Left lobe of liver (tissue), 2 donors: ENCODE measurements around the gene TRIM21. TPM values are rescaled to one million over a fixed set of nuclear protein-coding genes. Genes with fewer than 3 reads are reported as not detected.
"Not testable (repeated sequence)": the region's sequence is repeated elsewhere in the genome, so short reads cannot be mapped to it uniquely, and the experiment has no call there.

ENCODE experiments used
- ATAC-seq: fragments of 200-7000 bp; cut with Tn5 transposase; one replicate; pipeline ENCODE4 v1.9.1; 2020; ENCODE audit warnings: mild to moderate bottlenecking, moderate library complexity
- DNase-seq: peaks from one replicate; pipeline ENCODE4 v3.0.0-alpha.2; 2020; ENCODE audit warnings: low spot score
- total RNA-seq: library from RNA; stranded (reverse); gene quantifications from one replicate; pipeline ENCODE4 v1.2.1, GENCODE V29; 2021
- donor health status: DM: no; HTN: no; CAD: no; lungs with moderate emphysema.
- donor health status: DM: no; HTN: yes; CAD: no.

Gene TRIM21
- 7.3 TPM for total RNA-seq

DNA sequence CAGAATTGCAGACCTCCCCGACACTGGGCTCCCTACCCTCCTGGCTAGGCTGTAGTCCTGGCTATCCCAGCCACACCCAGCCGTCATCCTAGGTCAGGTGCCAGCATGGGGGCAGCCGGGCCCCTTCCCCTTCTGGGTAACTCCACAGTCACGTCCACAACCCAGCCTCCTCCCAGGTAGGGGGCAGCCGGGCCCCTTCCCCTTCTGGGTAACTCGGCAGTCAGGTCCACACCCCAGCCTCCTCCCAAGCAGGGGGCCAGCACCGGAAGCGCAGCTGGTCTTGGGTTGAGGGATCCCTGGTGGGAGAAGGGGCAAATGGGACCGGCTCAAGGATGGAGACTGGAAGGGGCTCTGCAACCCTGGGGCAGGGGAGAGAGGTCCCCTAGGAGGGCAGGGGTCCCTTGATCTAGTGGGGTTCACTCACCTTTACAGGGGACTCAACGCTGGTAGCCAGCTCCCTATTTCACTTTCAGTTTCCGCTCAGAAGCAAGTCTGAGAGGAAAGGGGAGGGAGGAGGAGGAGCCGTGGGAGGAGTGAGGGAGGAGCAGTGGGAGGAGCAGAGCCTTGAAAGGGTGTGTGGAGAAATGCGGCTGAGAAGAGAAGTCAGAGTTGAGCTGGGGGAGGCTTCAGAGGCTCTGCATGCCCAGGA is at the start of gene TRIM21:
TSS of gene TRIM21 (minus strand) at position 494 of the 649 bp plus-strand sequence. CDS start 3,293 bp downstream, outside the sequence.
- peak; percentile 100 for ATAC-seq

DNA sequence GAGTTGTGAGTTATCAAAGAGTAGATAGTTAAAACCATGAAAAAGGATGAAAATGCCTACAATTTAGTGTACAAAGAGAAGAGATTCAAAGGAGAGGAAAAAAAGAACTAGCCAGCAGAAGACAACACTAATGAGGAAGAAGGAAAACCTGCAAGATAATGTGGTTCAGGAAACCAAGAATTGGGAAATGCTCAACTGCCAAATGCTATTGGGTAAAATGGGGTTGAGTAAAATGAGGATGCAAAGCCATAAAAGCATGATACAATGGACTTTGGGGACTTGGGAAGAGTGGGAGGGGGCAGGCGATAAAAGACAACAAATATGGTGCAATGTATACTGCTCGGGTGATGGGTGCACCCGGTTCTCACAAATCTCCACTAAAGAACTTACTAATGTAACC is 48.0 kb upstream of the TRIM21 start:
- no peak for DNase-seq
- ATAC-seq = no peak

More for the DNA sequence above, at the start of gene TRIM21:
- DNase-seq = peak; percentile 82

DNA sequence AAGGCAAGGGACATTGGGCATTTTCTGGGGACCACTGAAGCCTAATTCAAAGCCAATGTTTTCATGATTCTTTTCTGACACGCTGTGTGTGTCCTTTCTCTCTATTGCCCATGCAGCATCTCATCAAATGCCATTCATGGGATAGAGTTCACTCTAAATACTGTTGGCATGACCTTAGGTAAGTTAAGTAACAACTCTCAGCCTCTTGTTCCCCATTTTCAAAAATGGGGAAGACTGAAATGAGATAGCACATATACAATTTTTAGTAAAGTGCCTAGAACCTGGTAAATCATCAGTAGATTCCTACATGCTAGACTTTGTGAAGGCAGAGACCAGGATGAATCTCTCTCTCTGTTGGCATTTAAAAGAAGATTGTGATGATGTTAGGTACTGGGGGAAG is 42.9 kb upstream of the TRIM21 start:
- ATAC-seq (no peak), DNase-seq (no peak)

DNA sequence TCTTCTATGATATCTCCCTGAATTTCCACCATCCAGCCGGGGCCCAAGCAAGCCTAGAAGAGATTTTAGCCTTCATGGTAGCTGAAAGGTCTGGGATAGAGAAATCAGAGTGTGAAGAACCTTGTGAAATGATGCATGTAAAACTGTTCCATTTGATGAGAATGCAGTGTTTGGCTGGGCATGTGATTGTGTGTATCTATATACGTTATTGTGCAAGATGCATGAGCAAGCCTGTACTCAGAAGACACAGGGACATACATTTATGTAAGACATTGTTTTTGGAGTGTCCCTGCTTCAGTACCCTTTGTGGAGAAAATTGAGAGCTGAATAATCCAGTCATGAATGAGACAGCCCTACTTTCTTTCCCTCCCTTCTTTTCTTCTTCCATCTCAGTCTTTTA is 40.4 kb upstream of the TRIM21 start:
- no peak for ATAC-seq
- no peak for DNase-seq

DNA sequence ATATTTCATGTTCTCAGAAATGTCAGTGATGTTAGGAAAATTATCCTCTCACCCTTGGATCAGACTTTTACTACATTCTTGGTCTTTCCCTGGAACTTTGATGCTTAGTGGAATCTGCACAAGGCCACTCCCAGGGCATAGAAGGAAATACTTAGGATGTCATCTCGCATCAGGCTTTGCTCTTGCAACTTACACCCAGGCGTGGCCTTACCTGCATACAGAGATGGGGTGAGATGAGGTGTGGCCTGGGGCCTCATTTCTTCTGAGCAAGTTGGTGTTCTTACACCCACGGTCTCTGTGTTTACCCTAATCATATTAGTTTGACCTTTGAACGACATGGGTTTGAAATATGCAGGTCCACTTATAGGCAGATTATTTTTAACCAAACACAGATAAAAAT is 36.5 kb upstream of the TRIM21 start:
- ATAC-seq (no peak), DNase-seq (no peak)

DNA sequence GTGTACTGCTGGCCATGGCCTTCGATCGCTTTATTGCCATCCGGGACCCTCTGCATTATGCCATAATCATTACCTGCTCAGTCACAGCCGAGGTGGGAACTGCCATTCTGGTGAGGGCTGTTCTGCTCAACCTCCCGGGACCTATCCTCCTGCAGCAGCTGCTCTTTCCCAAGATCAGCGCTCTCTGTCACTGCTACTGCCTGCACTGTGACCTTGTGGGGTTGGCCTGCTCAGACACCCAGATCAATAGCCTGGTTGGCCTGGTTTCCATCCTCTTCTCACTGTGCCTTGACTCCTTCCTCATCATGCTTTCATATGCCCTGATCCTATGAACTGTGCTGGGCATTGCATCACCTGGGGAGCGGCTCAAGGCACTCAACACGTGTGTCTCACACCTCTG is 24.9 kb upstream of the TRIM21 start:
- DNase-seq (no peak), ATAC-seq (no peak)

DNA sequence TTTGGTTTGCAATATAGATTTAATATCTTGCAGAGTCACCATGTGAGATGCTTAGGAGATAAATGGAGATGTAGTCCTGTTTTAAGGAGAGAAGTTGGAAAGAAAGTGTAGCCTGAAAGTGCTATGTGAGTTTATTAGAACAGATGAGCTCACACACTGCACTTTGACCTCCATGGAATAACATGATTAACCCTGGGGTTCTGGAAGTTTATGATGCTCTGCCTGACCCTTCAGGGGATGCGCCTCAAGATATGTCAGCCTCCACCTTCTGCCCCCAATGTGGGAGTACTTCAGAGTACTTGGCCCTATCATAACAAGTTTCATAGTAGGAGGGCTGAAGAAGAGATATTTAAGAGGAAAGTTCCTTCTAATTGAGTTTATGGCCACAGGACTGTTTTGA is 23.3 kb upstream of the TRIM21 start:
- ATAC-seq (no peak), DNase-seq (no peak)

DNA sequence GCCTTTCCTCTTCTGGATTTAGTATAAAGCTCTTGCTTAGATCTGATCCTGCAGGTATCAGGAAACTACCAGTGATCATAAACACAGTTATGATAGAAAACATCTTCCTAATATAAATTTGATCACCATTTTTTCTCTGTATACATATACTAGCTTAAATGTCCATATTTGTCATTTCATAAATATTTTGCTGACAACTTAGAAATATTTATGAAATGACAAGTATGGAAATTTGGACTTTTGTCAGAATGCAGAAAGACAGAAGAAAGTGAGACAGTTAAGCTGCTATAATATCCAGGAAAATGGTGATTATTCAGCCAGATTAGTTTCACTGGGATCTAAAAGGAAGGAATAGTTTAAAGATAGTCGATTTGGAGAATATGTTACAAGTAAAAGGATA is 22.8 kb upstream of the TRIM21 start:
- DNase-seq (no peak), ATAC-seq (no peak)

DNA sequence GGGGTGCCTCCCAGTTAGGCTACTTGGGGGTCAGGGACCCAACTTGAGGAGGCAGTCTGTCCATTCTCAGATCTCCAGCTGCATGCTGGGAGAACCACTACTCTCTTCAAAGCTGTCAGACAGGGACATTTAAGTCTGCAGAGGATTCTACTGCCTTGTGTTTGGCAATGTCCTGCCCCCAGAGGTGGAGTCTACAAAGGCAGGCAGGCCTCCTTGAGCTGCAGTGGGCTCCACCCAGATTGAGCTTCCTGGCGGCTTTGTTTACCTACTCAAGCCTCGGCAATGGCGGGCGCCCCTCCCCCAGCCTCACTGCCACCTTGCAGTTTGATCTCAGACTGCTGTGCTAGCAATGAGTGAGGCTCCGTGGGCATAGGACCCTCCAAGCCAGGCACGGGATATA is 12.7 kb upstream of the TRIM21 start:
- not testable (repeated sequence) for ATAC-seq, DNase-seq

DNA sequence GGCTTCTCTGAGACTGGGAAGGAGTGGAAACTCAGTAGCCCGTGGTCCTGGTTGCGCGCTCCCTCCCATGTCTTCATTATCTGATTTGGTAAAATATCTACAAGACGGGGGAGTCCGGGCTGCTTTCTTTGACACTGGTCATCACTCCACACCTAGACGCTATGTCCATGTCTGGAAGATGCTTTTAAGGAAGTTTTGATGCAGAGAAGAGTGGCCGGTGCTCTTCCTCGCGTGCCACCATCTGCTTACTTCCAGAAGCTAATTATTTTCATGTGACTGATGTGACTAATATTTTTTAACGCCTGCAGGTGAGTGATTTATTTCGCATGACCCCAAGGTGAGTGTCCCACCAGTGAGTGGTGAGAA is 339 bp upstream of the TRIM21 start:
- ATAC-seq (peak; percentile 16), DNase-seq (no peak)

DNA sequence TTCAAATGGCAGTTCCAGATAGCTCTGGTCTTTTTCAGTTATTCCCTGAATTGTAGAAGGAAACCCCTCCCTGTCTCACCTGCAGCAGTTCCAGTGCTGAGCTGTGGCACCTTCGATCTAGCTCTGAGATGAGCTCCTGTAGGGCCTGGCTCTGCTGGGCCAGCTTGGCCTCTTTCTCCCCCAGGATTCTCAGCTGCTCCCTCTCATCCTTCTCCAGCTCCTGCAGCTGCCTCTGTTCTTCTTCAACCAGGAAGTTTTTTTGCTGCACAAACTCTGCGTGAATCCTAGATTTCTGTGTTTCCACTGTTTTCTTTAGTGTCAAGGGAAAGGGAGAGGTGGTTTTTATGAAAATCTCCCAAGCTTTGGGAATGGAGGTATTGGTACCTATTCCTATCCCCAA is 5.3 kb downstream of the TRIM21 start:
- ATAC-seq = no peak

DNA sequence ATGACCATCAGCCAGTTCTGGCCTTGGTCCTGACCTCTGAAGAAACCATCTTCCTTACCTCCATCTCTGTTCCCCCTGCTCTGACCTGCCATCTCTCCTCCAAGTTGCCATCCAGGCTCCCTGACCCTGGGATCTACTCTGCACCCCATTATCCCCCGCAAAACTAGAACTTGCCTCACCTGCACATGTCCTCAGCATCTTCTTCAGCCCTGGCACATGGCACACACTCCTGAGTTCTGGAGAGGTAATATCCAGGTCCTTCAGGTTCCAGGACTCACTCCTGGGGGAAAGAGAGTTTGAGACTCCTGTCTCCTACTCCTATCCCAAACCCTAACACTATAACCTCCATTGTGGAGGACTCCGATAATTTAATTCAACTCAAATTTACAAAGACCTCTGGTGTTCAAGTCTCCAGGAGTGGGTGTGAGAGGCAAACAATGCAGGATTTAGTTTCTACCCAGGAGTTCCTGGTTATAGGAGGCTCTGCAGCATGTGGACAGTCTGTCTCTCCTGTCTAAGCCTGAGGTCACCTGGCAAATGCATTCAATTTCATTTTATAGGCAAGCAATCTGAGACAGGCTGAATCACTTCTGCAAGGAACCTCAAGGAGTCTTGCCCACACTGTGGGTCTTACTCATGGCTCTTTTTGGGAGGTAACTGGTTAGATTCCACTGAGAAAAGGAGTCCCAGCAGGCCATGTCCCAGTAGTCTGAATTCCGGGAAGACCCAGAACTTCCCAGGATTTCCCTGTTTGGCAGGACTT is 7.3 kb downstream of the TRIM21 start:
- DNase-seq (no peak), ATAC-seq (no peak)

More for the DNA sequence above, 5.3 kb downstream of the TRIM21 start:
- DNase-seq = no peak

DNA sequence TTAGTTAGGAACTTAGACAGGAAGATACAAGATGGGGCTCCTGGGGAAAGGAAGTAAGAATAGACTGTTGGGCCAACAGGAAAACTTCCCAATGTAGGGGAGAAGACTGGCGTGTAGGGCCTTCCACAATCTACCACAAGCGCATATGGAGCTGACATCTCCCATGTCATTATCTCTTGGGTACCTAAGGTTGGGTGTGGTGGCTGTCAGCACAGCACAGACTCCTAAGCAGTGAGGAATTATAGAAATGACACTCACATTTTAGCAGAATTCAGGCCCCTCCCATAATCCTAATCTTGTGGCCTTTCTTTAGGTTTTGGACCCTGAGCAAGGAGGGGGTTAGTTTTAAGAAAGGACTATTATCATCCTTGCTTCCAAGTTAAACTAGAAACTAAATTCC is 11.6 kb downstream of the TRIM21 start:
- ATAC-seq = no peak
- no peak for DNase-seq

DNA sequence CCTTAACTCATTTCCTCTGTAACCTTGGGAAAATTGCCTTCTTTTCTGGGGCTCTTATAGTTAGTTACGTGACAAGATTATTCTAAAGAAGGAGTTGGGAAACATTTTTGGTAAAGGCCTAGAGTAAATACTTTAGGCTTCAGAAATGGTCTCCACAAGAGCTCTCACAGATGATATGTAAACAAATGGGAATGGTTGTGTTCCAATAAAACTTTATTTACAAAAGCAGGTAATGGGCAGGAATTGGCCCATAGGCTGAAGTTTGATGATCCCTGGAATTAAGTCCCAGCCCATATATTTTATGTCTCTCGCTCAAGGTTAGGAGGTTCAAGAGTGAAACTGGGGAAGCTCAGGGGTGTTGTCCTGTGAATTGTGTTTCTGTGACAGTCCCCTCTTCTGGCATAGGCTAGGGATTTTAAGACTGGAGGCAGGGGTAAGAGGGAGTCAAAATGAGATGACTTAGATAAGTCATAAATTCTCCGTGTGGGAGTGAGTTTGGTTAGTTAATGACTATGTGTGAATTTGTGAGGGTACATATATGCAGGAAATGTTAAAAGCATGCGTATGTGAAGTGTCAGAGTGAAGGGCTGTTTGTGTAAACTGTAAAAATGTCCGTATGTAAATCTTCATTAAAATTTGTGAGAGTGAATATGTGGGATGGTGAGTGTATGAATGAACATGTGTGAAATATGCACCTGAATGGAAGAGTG is 17.9 kb downstream of the TRIM21 start:
- ATAC-seq (no peak), DNase-seq (no peak)

DNA sequence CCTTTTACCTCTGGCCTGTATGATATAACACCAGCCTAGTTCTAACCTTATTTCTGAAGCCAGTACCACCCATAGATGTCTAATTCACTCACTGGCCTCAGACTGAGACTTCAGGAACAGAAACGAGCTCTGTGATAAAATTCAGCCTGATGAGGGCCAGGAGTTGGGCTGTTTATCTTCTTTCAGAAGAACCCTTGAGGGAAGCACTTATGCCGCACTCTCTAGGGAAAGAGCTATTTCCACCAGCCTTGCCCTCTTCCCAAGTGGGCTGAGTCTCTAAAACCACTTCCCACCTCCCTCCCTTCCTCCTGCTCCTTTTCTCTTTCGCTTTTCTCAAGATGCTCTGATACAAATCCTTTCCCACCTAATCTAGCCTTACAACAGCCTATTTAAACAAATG is 23.3 kb downstream of the TRIM21 start:
- DNase-seq = no peak
- ATAC-seq = no peak

DNA sequence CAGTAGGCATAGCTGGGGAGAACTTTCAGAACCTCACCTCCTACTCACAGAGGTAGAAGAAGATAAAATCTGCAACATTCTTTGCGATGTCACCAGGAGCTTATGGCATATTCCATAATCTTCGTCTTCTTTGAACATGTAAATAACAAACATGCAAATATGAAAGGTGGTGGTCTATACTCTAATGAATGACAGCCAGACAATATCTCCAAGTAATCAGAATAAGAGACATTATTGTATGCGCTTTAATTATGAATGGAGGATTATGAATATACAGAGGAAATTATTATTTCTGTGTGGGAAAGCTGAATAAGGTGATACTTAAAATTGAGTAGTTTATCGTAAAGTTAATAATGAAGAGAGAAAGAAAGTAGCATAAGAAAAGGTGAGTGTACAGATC is 25.2 kb downstream of the TRIM21 start, which contains the start of gene OR52B4:
TSS of gene OR52B4 (minus strand) at position 101 of the 400 bp plus-strand sequence. CDS start at position 10, 91 bp downstream.
- ATAC-seq = no peak
- DNase-seq = no peak

DNA sequence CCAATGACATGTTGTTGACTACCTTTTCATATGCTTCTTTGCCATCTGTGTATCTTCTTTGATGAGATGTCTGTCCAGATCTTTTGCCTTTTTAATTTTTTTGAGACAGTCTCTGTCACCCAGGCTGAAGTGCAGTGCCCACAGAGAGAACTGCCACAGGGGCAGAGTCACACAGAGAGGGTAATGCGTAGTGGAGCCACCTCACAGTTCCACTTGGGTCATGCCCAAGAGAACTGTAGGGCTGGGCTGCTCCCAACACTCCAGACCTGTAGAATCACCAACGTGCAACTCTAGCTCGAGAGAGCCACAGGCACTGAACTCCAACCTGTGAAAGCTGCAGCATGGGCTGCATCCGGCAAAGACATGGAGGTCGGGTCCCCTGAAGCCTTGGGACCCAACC is 45.4 kb downstream of the TRIM21 start:
- DNase-seq, ATAC-seq: not testable (repeated sequence)

DNA sequence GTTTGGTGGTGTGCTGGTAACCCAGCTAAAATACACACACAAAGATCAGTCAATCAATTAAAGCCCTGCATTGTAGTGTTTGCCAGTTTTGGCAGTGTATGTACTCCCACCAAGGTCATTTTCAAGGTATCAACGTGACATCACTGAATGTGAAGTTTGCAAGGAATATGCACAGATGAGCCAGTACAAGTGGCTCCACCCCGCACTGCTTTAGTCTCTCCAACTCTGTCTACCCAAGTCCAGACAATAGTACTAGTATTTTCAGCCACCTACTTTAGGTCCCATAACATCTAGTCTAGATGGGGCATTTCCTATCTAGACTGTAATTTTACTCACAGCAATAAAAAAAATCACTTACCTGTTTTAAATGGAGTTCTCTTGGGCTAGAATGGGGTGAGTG is 48.1 kb downstream of the TRIM21 start:
- ATAC-seq, DNase-seq: not testable (repeated sequence)
